Measurements from ENCODE around the gene GMIP. TPM values are rescaled to one million over a fixed set of nuclear protein-coding genes. Genes with fewer than 3 reads are reported as not detected.

Gene GMIP
- total RNA-seq, 1 experiment from 2014 or later: 17.3 TPM

GRCh38 chr19:19663256-19664120 is 20.0 kb upstream of the GMIP start, which contains the start of gene ATP13A1:
ATP13A1 (minus strand) TSS chr19:19663676; CDS start chr19:19663666, 10 bp downstream.
- Mint-ChIP-seq H3K9me3 (ENCODE audit: low read depth, unreplicated experiment) (no peaks in the 10 kb centered on the region), H3K36me3 (ENCODE audit: insufficient read depth, unreplicated experiment) (peaks cover 40% of the 10 kb centered on the region), H3K27me3 (ENCODE audit: unreplicated experiment) (no peaks in the 10 kb centered on the region), H3K27ac (ENCODE audit: unreplicated experiment) (peak within 1 kb of the TSS; percentile 84), H3K4me3 (ENCODE audit: low read depth, unreplicated experiment) (peak within 1 kb of the TSS; percentile 96), H3K4me1 (ENCODE audit: low read depth, unreplicated experiment) (peaks cover 18% of the 10 kb centered on the region)
- BruUV-seq (replicated peaks): no TSS peak
- DNase-seq: peak; percentile 86
- intact Hi-C loops (cut with micrococcal nuclease; ENCODE audit: unreplicated experiment): no loop called here
- no peak for TF ChIP-seq CTCF (IDR thresholded peaks at IDR 0.05; ENCODE audit: unreplicated experiment)
- CTCF ChIA-PET: interaction anchor here (0.6 to 1.0 kb wide), 7 partner anchors 14 to 676 kb away, joined by 3 to 7 read pairs (median 4); partner anchors contain the start of gene ZNF506

DNA sequence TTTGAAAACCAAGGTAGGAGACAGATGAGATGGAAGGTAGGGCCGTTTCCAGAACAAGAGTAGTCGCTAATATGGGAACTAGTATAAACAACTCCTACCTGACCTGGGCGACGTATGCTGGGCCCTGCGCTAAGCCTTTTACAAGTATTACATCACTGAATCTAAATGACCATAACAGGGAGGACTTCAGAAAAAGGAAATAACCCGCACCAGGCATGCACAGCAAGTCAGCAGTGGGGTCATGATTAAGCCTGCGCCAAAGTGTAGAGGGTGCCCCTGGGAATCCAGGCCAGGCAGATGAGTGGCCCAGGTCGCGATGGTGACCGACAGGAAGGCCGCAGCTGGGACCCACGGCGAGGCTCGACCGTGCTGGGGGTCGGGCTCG is 19.4 kb upstream of the GMIP start:
- CTCF ChIA-PET: no interaction called here
- peaks cover 18% of the 10 kb centered on the region for H3K4me1 Mint-ChIP-seq (ENCODE audit: low read depth, unreplicated experiment)
- H3K4me3 Mint-ChIP-seq (ENCODE audit: low read depth, unreplicated experiment): peak overlapping the region; percentile 96
- no peak for TF ChIP-seq CTCF (IDR thresholded peaks at IDR 0.05; ENCODE audit: unreplicated experiment)
- peak overlapping the region; percentile 84 for H3K27ac Mint-ChIP-seq (ENCODE audit: unreplicated experiment)
- no peaks in the 10 kb centered on the region for H3K9me3 Mint-ChIP-seq (ENCODE audit: low read depth, unreplicated experiment)
- no TSS peak for BruUV-seq (replicated peaks)
- no peak for DNase-seq
- intact Hi-C loops (cut with micrococcal nuclease; ENCODE audit: unreplicated experiment): no loop called here
- no peaks in the 10 kb centered on the region for H3K27me3 Mint-ChIP-seq (ENCODE audit: unreplicated experiment)
- H3K36me3 Mint-ChIP-seq (ENCODE audit: insufficient read depth, unreplicated experiment): peaks cover 33% of the 10 kb centered on the region

DNA sequence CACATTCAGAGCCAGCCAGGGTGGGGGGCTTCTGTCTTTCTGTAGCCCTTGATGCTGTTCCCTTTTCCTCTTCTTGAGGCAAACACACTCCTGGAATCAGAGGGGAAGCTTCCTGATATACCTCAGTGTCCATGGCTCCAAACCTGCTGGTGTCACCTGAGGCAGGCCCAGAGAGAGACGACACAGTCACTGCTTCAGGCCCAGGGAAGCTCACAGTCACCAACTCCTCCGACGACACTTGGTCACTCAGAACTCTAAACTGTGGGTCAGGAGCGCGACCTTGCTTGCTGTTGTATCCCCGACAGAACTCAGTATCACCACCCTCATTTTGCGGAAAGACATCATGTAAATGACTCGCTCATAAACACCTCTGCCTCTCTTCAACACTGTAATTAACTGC is 18.9 kb upstream of the GMIP start:
- BruUV-seq (replicated peaks): TSS peak; percentile 75
- H3K27me3 Mint-ChIP-seq (ENCODE audit: unreplicated experiment): no peaks in the 10 kb centered on the region
- intact Hi-C loops (cut with micrococcal nuclease; ENCODE audit: unreplicated experiment): no loop called here
- TF ChIP-seq CTCF (IDR thresholded peaks at IDR 0.05; ENCODE audit: unreplicated experiment): no peak
- peaks cover 18% of the 10 kb centered on the region for H3K4me1 Mint-ChIP-seq (ENCODE audit: low read depth, unreplicated experiment)
- peaks cover 33% of the 10 kb centered on the region for H3K36me3 Mint-ChIP-seq (ENCODE audit: insufficient read depth, unreplicated experiment)
- H3K9me3 Mint-ChIP-seq (ENCODE audit: low read depth, unreplicated experiment): no peaks in the 10 kb centered on the region
- peak overlapping the region; percentile 84 for H3K27ac Mint-ChIP-seq (ENCODE audit: unreplicated experiment)
- CTCF ChIA-PET: no interaction called here
- H3K4me3 Mint-ChIP-seq (ENCODE audit: low read depth, unreplicated experiment): peak overlapping the region; percentile 96
- DNase-seq: no peak

GRCh38 chr19:19661675-19662251 is 18.3 kb upstream of the GMIP start:
- H3K27ac Mint-ChIP-seq (ENCODE audit: unreplicated experiment): no peak overlapping the region
- intact Hi-C loops (cut with micrococcal nuclease; ENCODE audit: unreplicated experiment): no loop called here
- peaks cover 33% of the 10 kb centered on the region for H3K36me3 Mint-ChIP-seq (ENCODE audit: insufficient read depth, unreplicated experiment)
- no TSS peak for BruUV-seq (replicated peaks)
- peak overlapping the region; percentile 96 for H3K4me3 Mint-ChIP-seq (ENCODE audit: low read depth, unreplicated experiment)
- H3K4me1 Mint-ChIP-seq (ENCODE audit: low read depth, unreplicated experiment): peaks cover 18% of the 10 kb centered on the region
- H3K27me3 Mint-ChIP-seq (ENCODE audit: unreplicated experiment): no peaks in the 10 kb centered on the region
- DNase-seq: no peak
- CTCF ChIA-PET: no interaction called here
- no peak for TF ChIP-seq CTCF (IDR thresholded peaks at IDR 0.05; ENCODE audit: unreplicated experiment)
- H3K9me3 Mint-ChIP-seq (ENCODE audit: low read depth, unreplicated experiment): no peaks in the 10 kb centered on the region
